GM12878 (cell line): ENCODE measurements around the gene LACTBL1. TPM values are rescaled to one million over a fixed set of nuclear protein-coding genes. Genes with fewer than 3 reads are reported as not detected.

ENCODE experiments used
- ATAC-seq: fragments of 200-7000 bp; cut with Tn5 transposase; 3 replicates; pipeline ENCODE4 v1.9.1; 2020; ENCODE audit warnings: mild to moderate bottlenecking, moderate library complexity
- BruUV-seq: library from RNA; stranded (reverse); fragments of 400-500 nt; replicated peaks from 2 replicates; lab custom pipeline; 2021; lab: Mats Ljungman, UMichigan
- CTCF ChIA-PET: fragments of 300-600 bp; sonication (Branson Sonifier 250); formaldehyde crosslinking; extraction: SDS; loops from one replicate; lab custom pipeline; 2021; ENCODE audit warnings: inconsistent platforms; lab: Yijun Ruan, JAX
- POLR2A ChIA-PET: fragments of 350-600 bp; formaldehyde crosslinking; extraction: SDS; loops from one replicate; lab custom pipeline; 2021; ENCODE audit warnings: inconsistent platforms; lab: Charles Lee
- RAD21 ChIA-PET: fragments of 300-600 bp; sonication (Branson Sonifier 250); formaldehyde crosslinking; loops from one replicate; lab custom pipeline; 2023; ENCODE audit warnings: antibody characterized with exemption; ENCODE audit not compliant: unreplicated experiment; lab: Charles Lee
- SMC1A ChIA-PET: fragments of 300-600 bp; sonication (Branson Sonifier 250); formaldehyde crosslinking; loops from one replicate; lab custom pipeline; 2023; ENCODE audit not compliant: unreplicated experiment, uncharacterized antibody; lab: Charles Lee
- DNase-seq: peaks from one replicate; pipeline ENCODE4 v3.0.0-alpha.2; 2011; ENCODE audit warnings: low read depth, low spot score
- FAIRE-seq: peaks from 3 replicates; lab custom pipeline; 2011; peaks lifted over from hg19 to GRCh38; lab: Jason Lieb, UNC
- H2AFZ ChIP-seq: 2 replicates; pipeline ENCODE4 v1.6.0; 2011; ENCODE audit warnings: low read depth, low read length, control low read depth; ENCODE audit not compliant: control insufficient read depth
- H3K27ac ChIP-seq: 2 replicates; pipeline ENCODE4 v1.5.1; 2011; ENCODE audit warnings: control low read depth; ENCODE audit not compliant: control insufficient read depth, insufficient read depth
- H3K27me3 ChIP-seq, 2 experiments: replicated peaks in 1 of 2; 2 replicates each; pipeline versions ENCODE4 v1.6.0 to v1.6.1; 2011; ENCODE audit warnings: low read length in 1 of 2; ENCODE audit not compliant: control insufficient read depth in 2 of 2, insufficient read depth in 2 of 2
- H3K36me3 ChIP-seq, 2 experiments: 2 replicates each; pipeline ENCODE4 v1.5.1; 2011; ENCODE audit warnings: low read length in 1 of 2; ENCODE audit not compliant: control insufficient read depth in 2 of 2, insufficient read depth in 2 of 2
- H3K4me1 ChIP-seq: 2 replicates; pipeline ENCODE4 v1.6.1; 2011; ENCODE audit warnings: mild to moderate bottlenecking, low read length, moderate library complexity, mixed read lengths; ENCODE audit not compliant: control insufficient read depth, insufficient read depth
- H3K4me2 ChIP-seq: 2 replicates; pipeline ENCODE4 v1.6.0; 2011; ENCODE audit warnings: control low read depth; ENCODE audit not compliant: control insufficient read depth, insufficient read depth
- H3K4me3 ChIP-seq: fragments of 200-600 bp; sonication (generic); 2 replicates; pipeline ENCODE4 v1.5.1; 2016
- H3K79me2 ChIP-seq: 2 replicates; pipeline ENCODE4 v1.6.0; 2011; ENCODE audit warnings: low read length; ENCODE audit not compliant: control insufficient read depth, insufficient read depth
- H3K9ac ChIP-seq: 2 replicates; pipeline ENCODE4 v1.8.0; 2011; ENCODE audit warnings: low read length, control low read depth, mixed read lengths; ENCODE audit not compliant: control insufficient read depth, insufficient read depth
- H3K9me3 ChIP-seq: replicated peaks from 3 replicates; pipeline ENCODE4 v1.5.1; 2011; ENCODE audit warnings: mild to moderate bottlenecking, low read length; ENCODE audit not compliant: control insufficient read depth, insufficient read depth
- H4K20me1 ChIP-seq: 2 replicates; pipeline ENCODE4 v1.6.0; 2011; ENCODE audit not compliant: control insufficient read depth, insufficient read depth
- CTCF ChIP-seq, 3 experiments: IDR thresholded peaks in 2 of 3; conservative IDR thresholded peaks in 1 of 3; 2 replicates each; pipeline ENCODE4 v1.5.1; 2011; ENCODE audit warnings: low read depth in 3 of 3, low read length in 3 of 3, mild to moderate bottlenecking in 3 of 3, control low read depth in 2 of 3, moderate library complexity in 2 of 3, inconsistent platforms in 1 of 3, mixed read lengths in 1 of 3; ENCODE audit not compliant: control insufficient read depth in 2 of 3, insufficient read depth in 1 of 3; ENCODE audit errors: extremely low read depth in 1 of 3
- E4F1 ChIP-seq: fragments of 450-650 bp; IDR thresholded peaks from 2 replicates; pipeline ENCODE4 v1.6.1; 2018; ENCODE audit warnings: borderline replicate concordance, mild to moderate bottlenecking; ENCODE audit not compliant: partially characterized antibody
- ELK1 ChIP-seq: IDR thresholded peaks from 2 replicates; pipeline ENCODE4 v1.6.1; 2012; ENCODE audit warnings: low read depth, low read length, improper control_type of control experiment
- EP300 ChIP-seq, 2 experiments: fragments of 150-350 bp in 1 of 2; IDR thresholded peaks; 2 replicates each; pipeline ENCODE4 v1.6.1; 2011 to 2012; ENCODE audit warnings: low read depth in 2 of 2, low read length in 2 of 2, borderline replicate concordance in 1 of 2, improper control_type of control experiment in 1 of 2, inconsistent platforms in 1 of 2; ENCODE audit not compliant: control insufficient read depth in 1 of 2
- FOXK2 ChIP-seq: fragments of 450-650 bp; IDR thresholded peaks from 2 replicates; pipeline ENCODE4 v1.6.1; 2017; ENCODE audit warnings: mild to moderate bottlenecking, moderate library complexity
- IRF4 ChIP-seq: IDR thresholded peaks from 2 replicates; pipeline ENCODE4 v1.6.1; 2011; ENCODE audit warnings: low read depth, low read length
- NFIC ChIP-seq: IDR thresholded peaks from 2 replicates; pipeline ENCODE4 v1.6.1; 2012; ENCODE audit warnings: low read depth, mild to moderate bottlenecking, inconsistent platforms, low read length, moderate library complexity
- PBX3 ChIP-seq: IDR thresholded peaks from 2 replicates; pipeline ENCODE4 v1.6.1; 2011; ENCODE audit warnings: mild to moderate bottlenecking, low read depth, low read length, moderate library complexity; ENCODE audit not compliant: insufficient replicate concordance
- SP1 ChIP-seq: IDR thresholded peaks from one replicate; pipeline ENCODE4 v1.6.1; 2011; ENCODE audit warnings: low read depth, low read length
- TCF3 ChIP-seq: IDR thresholded peaks from 2 replicates; pipeline ENCODE4 v1.6.1; 2012; ENCODE audit warnings: low read depth, mild to moderate bottlenecking, low read length, borderline replicate concordance; ENCODE audit not compliant: insufficient read depth
- TCF7 ChIP-seq: IDR thresholded peaks from 2 replicates; pipeline ENCODE4 v1.6.1; 2014; ENCODE audit warnings: antibody characterized with exemption, borderline replicate concordance
- YY1 ChIP-seq: IDR thresholded peaks from 2 replicates; pipeline ENCODE4 v1.6.1; 2011; ENCODE audit warnings: low read depth, mild to moderate bottlenecking, low read length
- ZNF274 ChIP-seq: IDR thresholded peaks from one replicate; pipeline ENCODE4 v1.8.0; 2011; ENCODE audit not compliant: insufficient read length, insufficient read depth
- WGBS: methylation state at CpG from one replicate; pipeline ENCODE4 v1.1.6; 2016; ENCODE audit warnings: low lambda C conversion rate; ENCODE audit not compliant: insufficient replicate concordance, insufficient coverage; ENCODE audit errors: missing lambda C conversion rate; 5-methylcytosine and 5-hydroxymethylcytosine counted together
- in situ Hi-C: fragments of 300-500 bp; cut with MboI; formaldehyde crosslinking; loops from 9 replicates; pipeline ENCODE4 v1.14.3; 2018; ENCODE audit warnings: mixed read lengths
- intact Hi-C: fragments of 100-400 bp; cut with micrococcal nuclease; formaldehyde crosslinking; loops from one replicate; pipeline ENCODE4 v1.14.2; 2022; ENCODE audit not compliant: unreplicated experiment
- polyA plus RNA-seq, 11 experiments: library from polyadenylated mRNA; depleted of rRNA in 4 of 11; unstranded in 6 of 11; stranded (reverse) in 5 of 11; fragments of >200 nt; fragmentation: Nextera tagmentation in 4 of 11; fragmentation: Illumina TruSeq in 1 of 11; extraction: Ambion mirVana in 4 of 11; extraction: Trizol in 1 of 11; gene quantifications; 1 replicate in 1 of 11; 2 replicates in 10 of 11; pipeline versions ENCODE4 v1.2.1 to v1.2.3, GENCODE V29; 2011 to 2016; ENCODE audit warnings: inconsistent platforms in 2 of 11, missing spikeins in 2 of 11, low read depth in 1 of 11
- total RNA-seq, 4 experiments: library from RNA; depleted of rRNA in 3 of 4; stranded (reverse); fragments of >200 nt in 3 of 4; fragmentation: Illumina TruSeq in 1 of 4; extraction: Trizol in 1 of 4; gene quantifications; 2 replicates each; pipeline versions ENCODE4 v1.2.1 to v1.2.3, GENCODE V29; 2013 to 2021

LACTBL1 gene
- total and polyA plus RNA-seq, 10 of the 15 experiments (the other 5 are each of a cell fraction or from before 2014, with no cell fraction given): 0.08 TPM; not detected in 9

GRCh38 chr1:22910986-22911651 is 61.5 kb downstream of the LACTBL1 start (continued):
- TF ChIP-seq ELK1: no peak
- no peak for TF ChIP-seq EP300 (IDR thresholded peaks at IDR 0.05; ENCODE audit: borderline replicate concordance in 1 of 2, control insufficient read depth in 1 of 2, low read depth in 2 of 2, low read length in 2 of 2)
- TF ChIP-seq, all 136 proteins: peak for 0

- H4K20me1 ChIP-seq: no peaks in the 10 kb centered on the region
- 51% methylated on average over 11 of the region's 13 CpGs for WGBS
- intact Hi-C loops (no loop called here), in situ Hi-C loops (no loop called here)
- POLR2A ChIA-PET: no interaction called here
- H3K9ac ChIP-seq: no peak overlapping the region
- no TSS peak for BruUV-seq
- no peak overlapping the region for H3K4me3 ChIP-seq
- ATAC-seq (no peak), DNase-seq (no peak), FAIRE-seq (no peak)
- no peak overlapping the region for H2AFZ ChIP-seq
- no peaks in the 10 kb centered on the region; a peak in 1 of 4 replicates for H3K27me3 ChIP-seq
- H3K36me3 ChIP-seq: no peaks in the 10 kb centered on the region
- no peaks in the 10 kb centered on the region for H3K79me2 ChIP-seq
- H3K4me1 ChIP-seq: no peaks in the 10 kb centered on the region; the same call in 1 of the 2 replicates
- SMC1A ChIA-PET: no interaction called here
- no peak overlapping the region for H3K27ac ChIP-seq
- CTCF ChIA-PET: no interaction called here
- H3K9me3 ChIP-seq: no peaks in the 10 kb centered on the region; the same call in 2 of the 3 replicates
- no peak overlapping the region for H3K4me2 ChIP-seq
- RAD21 ChIA-PET: no interaction called here
- TF ChIP-seq ZNF274 (no peak), NFIC (no peak), E4F1 (no peak), SP1 (no peak), PBX3 (no peak), YY1 (no peak), TCF3 (no peak), FOXK2 (no peak), IRF4 (no peak), TCF7 (no peak), CTCF (IDR thresholded peaks at IDR 0.05 in 2 of 3, conservative IDR thresholded peaks at IDR 0.05 in 1 of 3; ENCODE audit: control insufficient read depth in 2 of 3, extremely low read depth in 1 of 3, insufficient read depth in 1 of 3, low read depth in 3 of 3, low read length in 3 of 3) (no peak)
Observed at GRCh38 chr1:22910286-22910685, 62.4 kb downstream of the LACTBL1 start.
